PFSK-1 (cell line): ENCODE measurements around the gene BLOC1S2.

Experiments
- FOXP2 ChIP-seq: optimal IDR thresholded peaks from 2 replicates; pipeline ENCODE3; 2011; ENCODE audit warnings: borderline replicate concordance, control low read depth, inconsistent platforms; ENCODE audit not compliant: insufficient read depth; ENCODE audit errors: extremely low read length, extremely low read depth
- POLR2AphosphoS5 ChIP-seq: IDR thresholded peaks from 2 replicates; pipeline ENCODE4 v1.6.1; 2012; ENCODE audit warnings: low read depth, mild to moderate bottlenecking, control low read depth, low read length, moderate library complexity
- REST ChIP-seq, 2 experiments: IDR thresholded peaks; 2 replicates each; pipeline versions ENCODE4 v1.6.1 to v1.8.0; 2011 to 2012; ENCODE audit warnings: low read depth in 2 of 2, low read length in 2 of 2, control low read depth in 1 of 2, inconsistent platforms in 1 of 2, mild to moderate bottlenecking in 1 of 2, moderate library complexity in 1 of 2; ENCODE audit not compliant: insufficient read depth in 1 of 2
- SIN3A ChIP-seq: IDR thresholded peaks from 2 replicates; pipeline ENCODE4 v1.6.1; 2012; ENCODE audit warnings: mild to moderate bottlenecking, low read length, moderate library complexity, borderline replicate concordance; ENCODE audit not compliant: insufficient read depth
- TAF1 ChIP-seq: IDR thresholded peaks from 2 replicates; pipeline ENCODE4 v1.6.1; 2012; ENCODE audit warnings: low read length, control low read depth, borderline replicate concordance; ENCODE audit not compliant: insufficient read depth

DNA sequence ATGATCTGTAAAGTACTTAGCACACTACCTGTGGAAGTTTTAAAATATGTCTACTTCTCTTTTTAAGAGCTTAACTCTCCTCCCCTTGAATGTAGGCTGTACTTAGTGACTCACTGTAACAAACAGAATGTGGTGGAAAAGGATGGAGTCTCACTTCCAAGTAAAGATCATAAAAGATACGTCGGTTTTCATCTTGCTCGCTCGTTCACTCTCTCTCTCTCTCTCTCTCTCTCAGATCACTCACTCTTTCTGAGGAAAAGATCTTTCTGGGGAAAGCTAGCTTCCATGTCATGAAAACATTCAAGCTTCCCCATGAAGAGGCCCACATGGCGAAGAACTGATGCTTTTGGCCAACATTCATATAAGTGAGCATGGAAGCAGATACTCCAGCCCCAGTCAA, 62.6 kb downstream of the BLOC1S2 start:
- TF ChIP-seq SIN3A = no peak
- TF ChIP-seq REST (IDR thresholded peaks at IDR 0.05; ENCODE audit: insufficient read depth in 1 of 2, low read depth in 2 of 2, low read length in 2 of 2) = no peak
- TF ChIP-seq POLR2AphosphoS5 = no peak
- no peak for TF ChIP-seq TAF1
- no peak for TF ChIP-seq FOXP2
